Cortex of kidney (tissue), 1 donor: ENCODE data around the gene SLC39A7.

ENCODE experiments used
- DNase-seq: peaks from one replicate; lab custom pipeline; 2025; lab: John Stamatoyannopoulos, UW

The SLC39A7 gene

GRCh38 chr6:33200219-33201146, at the start of gene SLC39A7, which contains the start of gene RXRB:
TSS of gene SLC39A7 (plus strand) at chr6:33200867. CDS start at chr6:33201246, 379 bp downstream.
TSS of gene RXRB (minus strand) at chr6:33200665. CDS start at chr6:33200476, 189 bp downstream.
- DNase-seq = peak; percentile 74

GRCh38 chr6:33151050-33151449, 49.6 kb upstream of the SLC39A7 start:
- no peak for DNase-seq

- DNase-seq = no peak
These were observed 46.3 kb upstream of the SLC39A7 start for GRCh38 chr6:33154349-33154748.

- no peak for DNase-seq
These were observed 44.1 kb upstream of the SLC39A7 start for GRCh38 chr6:33156561-33156960.

- DNase-seq = no peak
These were observed 43.7 kb upstream of the SLC39A7 start for GRCh38 chr6:33156964-33157363.

- DNase-seq = no peak
These were observed 40.6 kb upstream of the SLC39A7 start for GRCh38 chr6:33160096-33160495.

- no peak for DNase-seq
These were observed 39.8 kb upstream of the SLC39A7 start for GRCh38 chr6:33160728-33161344.

- no peak for DNase-seq
These were observed 39.0 kb upstream of the SLC39A7 start for GRCh38 chr6:33161354-33162331.

GRCh38 chr6:33163540-33163939, 37.1 kb upstream of the SLC39A7 start:
- no peak for DNase-seq

- no peak for DNase-seq
These were observed 36.5 kb upstream of the SLC39A7 start for GRCh38 chr6:33164176-33164575.

GRCh38 chr6:33164665-33165373, 35.8 kb upstream of the SLC39A7 start:
- DNase-seq = no peak

- no peak for DNase-seq
These were observed 34.9 kb upstream of the SLC39A7 start for GRCh38 chr6:33165581-33166258.

- DNase-seq = no peak
These were observed 34.3 kb upstream of the SLC39A7 start for GRCh38 chr6:33166363-33166762.

- DNase-seq = no peak
These were observed 33.9 kb upstream of the SLC39A7 start for GRCh38 chr6:33166811-33167210.

GRCh38 chr6:33167374-33168283, 33.0 kb upstream of the SLC39A7 start:
- DNase-seq = no peak

- no peak for DNase-seq
These were observed 32.4 kb upstream of the SLC39A7 start for GRCh38 chr6:33168284-33168601.

GRCh38 chr6:33168639-33169038, 32.0 kb upstream of the SLC39A7 start:
- no peak for DNase-seq

- no peak for DNase-seq
These were observed 31.1 kb upstream of the SLC39A7 start for GRCh38 chr6:33169291-33170175.
